Right ventricle myocardium superior (tissue), 1 donor: ENCODE data around the gene NEUROD1. TPM values are rescaled to one million over a fixed set of nuclear protein-coding genes. Genes with fewer than 3 reads are reported as not detected.
"Not testable (repeated sequence)": the region's sequence is repeated elsewhere in the genome, so short reads cannot be mapped to it uniquely, and the experiment has no call there.

Experiments used
- ATAC-seq: fragments of 200-7000 bp; cut with Tn5 transposase; one replicate; pipeline ENCODE4 v1.9.1; 2020; ENCODE audit warnings: mild to moderate bottlenecking; ENCODE audit not compliant: poor library complexity
- DNase-seq: peaks from one replicate; pipeline ENCODE4 v3.0.0-alpha.2; 2020
- intact Hi-C: fragments of 100-400 bp; cut with DNase I; formaldehyde crosslinking; loops from one replicate; pipeline ENCODE4 v1.11.2; 2022
- long read RNA-seq: library from polyadenylated mRNA; unstranded; transcript quantifications from one replicate; pipeline ENCODE4 v2.0.0, GENCODE V29; 2021
- total RNA-seq: library from RNA; stranded (reverse); fragmentation: NEBNext Ultra II Directional; extraction: Animal tissue kit (Norgen Biotek cat#: 25700); gene quantifications from one replicate; pipeline ENCODE4 v1.2.1, GENCODE V29; 2021
- donor health status: DM: no; HTN: yes; CAD: no; lungs with severe emphysema.

Gene NEUROD1
- not detected for total RNA-seq
- long read RNA-seq, result 0 reads

GRCh38 chr2:181680055-181680936 is at the start of gene NEUROD1:
Gene NEUROD1 (minus strand): TSS chr2:181680517. CDS start chr2:181678860, 1,657 bp downstream.
- intact Hi-C loops, result no loop called here
- peak; percentile 32 for DNase-seq
- ATAC-seq, result no peak

- ATAC-seq (no peak), DNase-seq (no peak)
- intact Hi-C loops, result no loop called here
Observed at GRCh38 chr2:181725476-181725875, 45.2 kb upstream of the NEUROD1 start.

- intact Hi-C loops, result no loop called here
- DNase-seq (no peak), ATAC-seq (no peak)
Observed at GRCh38 chr2:181724662-181725061, 44.3 kb upstream of the NEUROD1 start.

GRCh38 chr2:181723731-181724130 is 43.4 kb upstream of the NEUROD1 start:
- ATAC-seq (no peak), DNase-seq (no peak)
- intact Hi-C loops, result no loop called here

- DNase-seq, result peak; percentile 46
Observed at GRCh38 chr2:181715033-181715630, 34.8 kb upstream of the NEUROD1 start.

GRCh38 chr2:181711051-181711450 is 30.7 kb upstream of the NEUROD1 start:
- intact Hi-C loops, result loop anchor here (5.0 kb wide), 1 partner anchor 604 kb away; no protein-coding TSS in a partner anchor
- DNase-seq, ATAC-seq: not testable (repeated sequence)

More at GRCh38 chr2:181715033-181715630, 34.8 kb upstream of the NEUROD1 start:
- intact Hi-C loops, result loop anchor here (5.0 kb wide), 1 partner anchor 143 kb away; no protein-coding TSS in a partner anchor
- peak; percentile 77 for ATAC-seq

- intact Hi-C loops, ATAC-seq, DNase-seq: not testable (repeated sequence)
Observed at GRCh38 chr2:181702519-181702918, 22.2 kb upstream of the NEUROD1 start.

GRCh38 chr2:181698223-181698622 is 17.9 kb upstream of the NEUROD1 start:
- intact Hi-C loops, result no loop called here
- peak; percentile 68 for ATAC-seq
- DNase-seq, result no peak

GRCh38 chr2:181697571-181697970 is 17.3 kb upstream of the NEUROD1 start:
- intact Hi-C loops, result no loop called here
- DNase-seq, result no peak

GRCh38 chr2:181697126-181697525 is 16.8 kb upstream of the NEUROD1 start:
- DNase-seq (no peak), ATAC-seq (no peak)
- intact Hi-C loops, result no loop called here

More at GRCh38 chr2:181697571-181697970, 17.3 kb upstream of the NEUROD1 start:
- ATAC-seq, result peak; percentile 55

GRCh38 chr2:181694271-181694670 is 14.0 kb upstream of the NEUROD1 start:
- intact Hi-C loops, result no loop called here
- ATAC-seq, result no peak
- no peak for DNase-seq

- DNase-seq (no peak), ATAC-seq (no peak)
- intact Hi-C loops, result no loop called here
Observed at GRCh38 chr2:181690860-181691259, 10.5 kb upstream of the NEUROD1 start.

GRCh38 chr2:181686576-181687185 is 6.4 kb upstream of the NEUROD1 start:
- DNase-seq (no peak), ATAC-seq (no peak)
- intact Hi-C loops, result no loop called here

- ATAC-seq, result no peak
- no peak for DNase-seq
- intact Hi-C loops, result no loop called here
Observed at GRCh38 chr2:181685150-181685688, 4.9 kb upstream of the NEUROD1 start.

GRCh38 chr2:181684454-181685149 is 4.3 kb upstream of the NEUROD1 start:
- no peak for ATAC-seq
- intact Hi-C loops, result no loop called here
- no peak for DNase-seq

- DNase-seq (peak; percentile 27), ATAC-seq (no peak)
- intact Hi-C loops, result no loop called here
Observed at GRCh38 chr2:181683518-181684453, 3.5 kb upstream of the NEUROD1 start.

GRCh38 chr2:181682795-181683517 is 2.6 kb upstream of the NEUROD1 start:
- intact Hi-C loops, result no loop called here

More at GRCh38 chr2:181682795-181683517, 2.6 kb upstream of the NEUROD1 start:
- no peak for ATAC-seq
- DNase-seq, result no peak
